Osteocyte (in vitro differentiated cells): ENCODE results near the gene ANG. TPM values are rescaled to one million over a fixed set of nuclear protein-coding genes. Genes with fewer than 3 reads are reported as not detected.

ENCODE experiments used
- DNase-seq: peaks from one replicate; pipeline ENCODE4 v3.0.0; 2021; ENCODE audit warnings: mixed read lengths; ENCODE audit not compliant: unreplicated experiment; ENCODE audit errors: extremely low spot score
- H3K27ac Mint-ChIP-seq: one replicate; pipeline ENCODE4 v1.8.0; 2021; ENCODE audit warnings: mild to moderate bottlenecking, mixed read lengths; ENCODE audit not compliant: unreplicated experiment
- H3K27me3 Mint-ChIP-seq: one replicate; pipeline ENCODE4 v1.8.0; 2021; ENCODE audit warnings: mixed read lengths; ENCODE audit not compliant: unreplicated experiment
- H3K36me3 Mint-ChIP-seq: one replicate; pipeline ENCODE4 v1.8.0; 2021; ENCODE audit warnings: mixed read lengths; ENCODE audit not compliant: unreplicated experiment
- H3K4me1 Mint-ChIP-seq: one replicate; pipeline ENCODE4 v1.8.0; 2021; ENCODE audit warnings: mixed read lengths; ENCODE audit not compliant: unreplicated experiment
- H3K4me3 Mint-ChIP-seq: one replicate; pipeline ENCODE4 v1.8.0; 2021; ENCODE audit warnings: mild to moderate bottlenecking, moderate library complexity, mixed read lengths; ENCODE audit not compliant: unreplicated experiment
- H3K9me3 Mint-ChIP-seq: one replicate; pipeline ENCODE4 v1.8.0; 2021; ENCODE audit warnings: mixed read lengths; ENCODE audit not compliant: unreplicated experiment
- total RNA-seq: library from RNA; stranded (reverse); gene quantifications from 2 replicates; pipeline ENCODE4 v1.2.1, GENCODE V29; 2021
- TF ChIP-seq, protein P1 (sequence below): fragments of 200-600 bp; sonication (generic); IDR thresholded peaks from 2 replicates; pipeline ENCODE4 v1.5.0; 2021; ENCODE audit warnings: antibody characterized with exemption, mild to moderate bottlenecking, moderate library complexity

Gene ANG
- total RNA-seq, 1 donor from 2014 or later, result 7.4 TPM

DNA sequence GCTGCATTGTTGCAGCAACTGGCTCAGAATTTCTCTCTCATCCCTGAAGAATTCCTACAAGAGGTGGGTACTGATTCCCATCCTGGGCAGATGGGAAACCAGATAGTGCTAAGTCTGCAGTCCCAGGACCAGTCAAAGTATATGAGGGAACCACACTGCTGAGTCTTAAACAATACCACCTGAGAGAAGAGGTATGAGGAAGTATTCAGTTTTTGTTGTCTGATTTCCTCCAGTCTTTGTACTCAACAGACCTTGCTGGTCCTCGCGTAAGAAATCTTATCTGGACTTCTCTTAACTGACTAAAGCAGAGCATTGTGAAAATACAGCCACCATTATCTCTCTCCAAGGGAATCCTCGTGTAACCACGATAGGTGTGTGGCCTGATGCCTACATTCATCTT, 53.6 kb downstream of the ANG start:
- TF ChIP-seq, protein P1, sequence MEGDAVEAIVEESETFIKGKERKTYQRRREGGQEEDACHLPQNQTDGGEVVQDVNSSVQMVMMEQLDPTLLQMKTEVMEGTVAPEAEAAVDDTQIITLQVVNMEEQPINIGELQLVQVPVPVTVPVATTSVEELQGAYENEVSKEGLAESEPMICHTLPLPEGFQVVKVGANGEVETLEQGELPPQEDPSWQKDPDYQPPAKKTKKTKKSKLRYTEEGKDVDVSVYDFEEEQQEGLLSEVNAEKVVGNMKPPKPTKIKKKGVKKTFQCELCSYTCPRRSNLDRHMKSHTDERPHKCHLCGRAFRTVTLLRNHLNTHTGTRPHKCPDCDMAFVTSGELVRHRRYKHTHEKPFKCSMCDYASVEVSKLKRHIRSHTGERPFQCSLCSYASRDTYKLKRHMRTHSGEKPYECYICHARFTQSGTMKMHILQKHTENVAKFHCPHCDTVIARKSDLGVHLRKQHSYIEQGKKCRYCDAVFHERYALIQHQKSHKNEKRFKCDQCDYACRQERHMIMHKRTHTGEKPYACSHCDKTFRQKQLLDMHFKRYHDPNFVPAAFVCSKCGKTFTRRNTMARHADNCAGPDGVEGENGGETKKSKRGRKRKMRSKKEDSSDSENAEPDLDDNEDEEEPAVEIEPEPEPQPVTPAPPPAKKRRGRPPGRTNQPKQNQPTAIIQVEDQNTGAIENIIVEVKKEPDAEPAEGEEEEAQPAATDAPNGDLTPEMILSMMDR, result no peak
- Mint-ChIP-seq H3K36me3 (no peaks in the 10 kb centered on the region), H3K27ac (no peak overlapping the region), H3K4me1 (no peaks in the 10 kb centered on the region), H3K27me3 (no peaks in the 10 kb centered on the region), H3K9me3 (no peaks in the 10 kb centered on the region), H3K4me3 (no peak overlapping the region)
- no peak for DNase-seq

DNA sequence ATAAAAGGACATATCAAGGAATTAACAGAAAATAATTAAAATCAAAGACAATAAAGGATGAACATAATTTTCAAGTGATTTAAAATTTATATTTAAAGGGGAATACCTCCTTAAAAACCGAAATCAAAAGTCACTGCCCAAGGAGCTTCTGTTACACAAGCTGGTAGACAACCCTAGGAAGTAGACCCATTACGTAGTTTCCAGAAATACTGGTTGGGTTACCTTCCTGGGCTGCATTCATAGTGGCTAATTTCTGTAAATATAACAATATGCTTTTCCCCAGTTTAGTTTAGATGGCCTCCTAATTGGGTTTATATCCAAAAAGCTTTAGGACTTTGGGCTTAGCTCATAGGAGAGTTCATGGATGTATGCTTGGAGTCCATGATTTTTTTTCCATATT, 55.0 kb downstream of the ANG start:
- TF ChIP-seq, protein P1, result no peak
- no peaks in the 10 kb centered on the region for H3K36me3 Mint-ChIP-seq
- no peak overlapping the region for H3K4me3 Mint-ChIP-seq
- no peaks in the 10 kb centered on the region for H3K27me3 Mint-ChIP-seq
- H3K27ac Mint-ChIP-seq, result no peak overlapping the region
- H3K9me3 Mint-ChIP-seq, result no peaks in the 10 kb centered on the region
- H3K4me1 Mint-ChIP-seq, result no peaks in the 10 kb centered on the region
- DNase-seq, result no peak

Other genes with a start within 250 kb of the ANG start
- gene OSGEP, start 234.0 kb upstream of the ANG start, total RNA-seq, result 35.7 and 37.1 TPM in 2 replicates
- gene APEX1, start 233.5 kb upstream of the ANG start, total RNA-seq, result 232 and 241 TPM in 2 replicates
- gene PIP4P1, start 227.3 kb upstream of the ANG start, total RNA-seq, result 34.9 and 36.8 TPM in 2 replicates
- 16.0 and 17.0 TPM in 2 replicates for gene PNP, start 219.4 kb upstream of the ANG start, total RNA-seq
- gene RNASE10, start 183.2 kb upstream of the ANG start, total RNA-seq, result 0.40 and 1.1 TPM in 2 replicates
- gene RNASE9, start 127.7 kb upstream of the ANG start, total RNA-seq, result not detected in 2 replicates
- gene RNASE11, start 100.8 kb upstream of the ANG start, total RNA-seq, result not detected in 2 replicates
- not detected in 2 replicates for gene RNASE12, start 97.4 kb upstream of the ANG start, total RNA-seq
- not detected in 2 replicates for gene OR6S1, start 47.1 kb upstream of the ANG start, total RNA-seq
- 17.2 and 17.8 TPM in 2 replicates for gene RNASE4, start 4.2 kb upstream of the ANG start, total RNA-seq
- gene EDDM3A, start 57.1 kb downstream of the ANG start, total RNA-seq, result not detected in 2 replicates
- not detected in 2 replicates for gene EDDM3B, start 79.6 kb downstream of the ANG start, total RNA-seq
- not detected in 2 replicates for gene RNASE6, start 92.5 kb downstream of the ANG start, total RNA-seq
- gene RNASE1, start 114.1 kb downstream of the ANG start, total RNA-seq, result not detected in 2 replicates
- gene RNASE3, start 202.6 kb downstream of the ANG start, total RNA-seq, result not detected in 2 replicates